CD4-positive, alpha-beta memory T cell (primary cell): ENCODE measurements around the gene GALNT7. TPM values are rescaled to one million over a fixed set of nuclear protein-coding genes. Genes with fewer than 3 reads are reported as not detected.

Experiments
- CTCF ChIA-PET: fragments of 350-600 bp; sonication (Branson Sonifier 250); formaldehyde crosslinking; loops from one replicate; lab custom pipeline; 2021; ENCODE audit warnings: inconsistent platforms; ENCODE audit not compliant: partially characterized antibody; lab: Charles Lee
- POLR2A ChIA-PET: fragments of 350-600 bp; sonication (Branson Sonifier 250); formaldehyde crosslinking; loops from one replicate; lab custom pipeline; 2021; ENCODE audit not compliant: partially characterized antibody; lab: Charles Lee
- DNase-seq, 5 donors: peaks; one replicate each; pipeline versions ENCODE4 v3.0.0 to v3.0.0-alpha.2; 2020 to 2022; ENCODE audit warnings: mixed read lengths in 1 of 5
- H3K27ac ChIP-seq: one replicate; pipeline ENCODE4 v1.7.0; 2013; ENCODE audit warnings: low read depth, low read length
- H3K27me3 ChIP-seq: 2 replicates; pipeline ENCODE4 v1.7.0; 2013; ENCODE audit warnings: mild to moderate bottlenecking, low read length, moderate library complexity; ENCODE audit not compliant: insufficient read depth
- H3K36me3 ChIP-seq: 2 replicates; pipeline ENCODE4 v1.7.0; 2013; ENCODE audit warnings: mild to moderate bottlenecking, low read length, moderate library complexity; ENCODE audit not compliant: insufficient read depth
- H3K4me1 ChIP-seq: 2 replicates; pipeline ENCODE4 v1.7.0; 2013; ENCODE audit warnings: mild to moderate bottlenecking, low read length, moderate library complexity; ENCODE audit not compliant: insufficient read depth
- H3K4me3 ChIP-seq, 2 donors: one replicate each; pipeline ENCODE4 v1.7.0; 2013; ENCODE audit warnings: low read length in 2 of 2, mild to moderate bottlenecking in 1 of 2
- H3K9me3 ChIP-seq, 2 donors: one replicate each; pipeline ENCODE4 v1.7.0; 2013; ENCODE audit warnings: low read length in 2 of 2, control low read depth in 1 of 2; ENCODE audit not compliant: control insufficient read depth in 1 of 2
- H3K27ac Mint-ChIP-seq, 7 donors: one replicate each; pipeline ENCODE4 v1.8.0; 2020 to 2021; ENCODE audit warnings: mixed read lengths in 7 of 7, mild to moderate bottlenecking in 6 of 7, inconsistent platforms in 3 of 7, moderate library complexity in 3 of 7
- H3K27me3 Mint-ChIP-seq, 2 donors: one replicate each; pipeline ENCODE4 v1.8.0; 2020 to 2021; ENCODE audit warnings: mixed read lengths in 2 of 2
- H3K36me3 Mint-ChIP-seq, 2 donors: one replicate each; pipeline ENCODE4 v1.8.0; 2020 to 2021; ENCODE audit warnings: mixed read lengths in 2 of 2, inconsistent platforms in 1 of 2, mild to moderate bottlenecking in 1 of 2
- H3K4me1 Mint-ChIP-seq, 4 donors: one replicate each; pipeline ENCODE4 v1.8.0; 2020 to 2021; ENCODE audit warnings: mixed read lengths in 4 of 4, mild to moderate bottlenecking in 1 of 4
- H3K4me3 Mint-ChIP-seq, 8 donors: one replicate each; pipeline ENCODE4 v1.8.0; 2020 to 2021; ENCODE audit warnings: mixed read lengths in 8 of 8, mild to moderate bottlenecking in 7 of 8, moderate library complexity in 6 of 8, inconsistent platforms in 3 of 8
- H3K9me3 Mint-ChIP-seq, 8 donors: one replicate each; pipeline ENCODE4 v1.8.0; 2020 to 2021; ENCODE audit warnings: mixed read lengths in 8 of 8, mild to moderate bottlenecking in 5 of 8, inconsistent platforms in 3 of 8, moderate library complexity in 1 of 8
- intact Hi-C: fragments of 100-400 bp; cut with micrococcal nuclease; formaldehyde crosslinking; loops from one replicate; pipeline ENCODE4 v1.15.1; 2023
- polyA plus RNA-seq, 2 donors: library from polyadenylated mRNA; unstranded; fragments of 300-500 nt; fragmentation: Illumina TruSeq; gene quantifications; one replicate each; pipeline ENCODE4 v1.2.3, GENCODE V29; 2021
- total RNA-seq, 2 experiments: library from RNA; stranded (reverse); gene quantifications; one replicate each; pipeline ENCODE4 v1.2.3, GENCODE V29; 2021

Gene GALNT7
- total and polyA plus RNA-seq, 4 experiments from 2014 or later, result 12.6 to 26.3 (median 22.3) TPM

GRCh38 chr4:173171098-173171497 lies 2.5 kb downstream of the GALNT7 start:
- ChIA-PET CTCF (interaction anchor here (0.7 to 2.7 kb wide), 5 partner anchors 93 to 160 kb away, joined by 3 to 11 read pairs (median 4); no protein-coding TSS in a partner anchor), POLR2A (interaction anchor here (1.2 to 3.7 kb wide), 2 partner anchors 163 to 200 kb away, joined by 4 to 27 read pairs; partner anchors contain the start of genes HMGB2 and SAP30)
- Mint-ChIP-seq H3K4me1 (peaks cover 42 to 67% (median 53%) of the 10 kb centered on the region in 4 donors), H3K27me3 (no peaks in the 10 kb centered on the region), H3K36me3 (peaks cover 0 to 12% of the 10 kb centered on the region in 2 donors), H3K9me3 (no peaks in the 10 kb centered on the region), H3K4me3 (peak overlapping the region; percentile 76 to 90 (median 86)), H3K27ac (peak overlapping the region in 2 of 7 donors; percentile 62 to 84)
- H3K4me1 ChIP-seq, result peaks cover 27% of the 10 kb centered on the region
- H3K9me3 ChIP-seq, result no peaks in the 10 kb centered on the region
- H3K27me3 ChIP-seq, result no peaks in the 10 kb centered on the region
- intact Hi-C loops, result no loop called here
- no peak overlapping the region for H3K4me3 ChIP-seq
- DNase-seq, result no peak
- H3K27ac ChIP-seq, result no peak overlapping the region
- no peaks in the 10 kb centered on the region for H3K36me3 ChIP-seq

- Histone ChIP-seq H3K36me3 (no peaks in the 10 kb centered on the region), H3K4me3 (no peak overlapping the region), H3K4me1 (peaks cover 26% of the 10 kb centered on the region), H3K9me3 (no peaks in the 10 kb centered on the region), H3K27ac (no peak overlapping the region), H3K27me3 (no peaks in the 10 kb centered on the region)
- no peaks in the 10 kb centered on the region for H3K9me3 Mint-ChIP-seq
- peaks cover 0 to 12% of the 10 kb centered on the region in 2 donors for H3K36me3 Mint-ChIP-seq
- H3K27me3 Mint-ChIP-seq, result no peaks in the 10 kb centered on the region
- no peak overlapping the region for H3K27ac Mint-ChIP-seq
- intact Hi-C loops, result no loop called here
- H3K4me3 Mint-ChIP-seq, result peak overlapping the region in 1 of 8 donors; percentile 44
- DNase-seq, result no peak
- ChIA-PET CTCF (interaction anchor here (2.7 kb wide), 1 partner anchor 159 kb away, joined by 11 read pairs; no protein-coding TSS in a partner anchor), POLR2A (no interaction called here)
- H3K4me1 Mint-ChIP-seq, result peaks cover 42 to 70% (median 54%) of the 10 kb centered on the region in 4 donors
These were observed 3.4 kb downstream of the GALNT7 start for GRCh38 chr4:173171987-173172386.

GRCh38 chr4:173174184-173174583 lies 5.6 kb downstream of the GALNT7 start:
- Histone ChIP-seq H3K27me3 (no peaks in the 10 kb centered on the region), H3K4me1 (peaks cover 20% of the 10 kb centered on the region), H3K9me3 (no peaks in the 10 kb centered on the region), H3K4me3 (no peak overlapping the region), H3K36me3 (no peaks in the 10 kb centered on the region), H3K27ac (no peak overlapping the region)
- H3K27me3 Mint-ChIP-seq, result no peaks in the 10 kb centered on the region
- H3K9me3 Mint-ChIP-seq, result no peaks in the 10 kb centered on the region
- DNase-seq, result no peak
- H3K4me3 Mint-ChIP-seq, result no peak overlapping the region
- H3K36me3 Mint-ChIP-seq, result peaks cover 0 to 4% of the 10 kb centered on the region in 2 donors
- POLR2A ChIA-PET, result no interaction called here
- no peak overlapping the region for H3K27ac Mint-ChIP-seq
- CTCF ChIA-PET, result interaction anchor here (0.8 to 1.8 kb wide), 3 partner anchors 9 to 161 kb away, joined by 3 to 7 read pairs (median 4); no protein-coding TSS in a partner anchor
- intact Hi-C loops, result no loop called here
- peaks cover 40 to 61% (median 50%) of the 10 kb centered on the region in 4 donors for H3K4me1 Mint-ChIP-seq

- Mint-ChIP-seq H3K4me1 (peaks cover 41 to 61% (median 50%) of the 10 kb centered on the region in 4 donors), H3K9me3 (no peaks in the 10 kb centered on the region), H3K27ac (no peak overlapping the region), H3K4me3 (no peak overlapping the region), H3K27me3 (no peaks in the 10 kb centered on the region), H3K36me3 (peaks cover 0 to 4% of the 10 kb centered on the region in 2 donors)
- Histone ChIP-seq H3K36me3 (no peaks in the 10 kb centered on the region), H3K27ac (no peak overlapping the region), H3K4me3 (no peak overlapping the region), H3K27me3 (no peaks in the 10 kb centered on the region), H3K9me3 (no peaks in the 10 kb centered on the region), H3K4me1 (peaks cover 20% of the 10 kb centered on the region)
- intact Hi-C loops, result no loop called here
- POLR2A ChIA-PET, result interaction anchor here (0.6 kb wide), 1 partner anchor 11 kb away, joined by 3 read pairs; no protein-coding TSS in a partner anchor
- CTCF ChIA-PET, result interaction anchor here (1.8 kb wide), 1 partner anchor 126 kb away, joined by 3 read pairs; no protein-coding TSS in a partner anchor
- no peak for DNase-seq
These were observed 6.0 kb downstream of the GALNT7 start for GRCh38 chr4:173174594-173175012.

- Mint-ChIP-seq H3K4me1 (peaks cover 33 to 50% (median 41%) of the 10 kb centered on the region in 4 donors), H3K9me3 (no peaks in the 10 kb centered on the region), H3K27me3 (no peaks in the 10 kb centered on the region), H3K36me3 (no peaks in the 10 kb centered on the region), H3K27ac (no peak overlapping the region), H3K4me3 (no peak overlapping the region)
- DNase-seq, result no peak
- intact Hi-C loops, result no loop called here
- Histone ChIP-seq H3K27ac (no peak overlapping the region), H3K36me3 (no peaks in the 10 kb centered on the region), H3K4me1 (peaks cover 10% of the 10 kb centered on the region), H3K27me3 (no peaks in the 10 kb centered on the region), H3K9me3 (no peaks in the 10 kb centered on the region), H3K4me3 (no peak overlapping the region)
- ChIA-PET POLR2A (no interaction called here), CTCF (interaction anchor here (1.2 kb wide), 2 partner anchors 82 to 193 kb away, joined by 3 to 5 read pairs; no protein-coding TSS in a partner anchor)
These were observed 7.4 kb downstream of the GALNT7 start for GRCh38 chr4:173176010-173176409.

- Mint-ChIP-seq H3K4me3 (no peak overlapping the region), H3K27ac (peak overlapping the region in 2 of 7 donors; percentile 1 to 50), H3K27me3 (no peaks in the 10 kb centered on the region), H3K4me1 (peaks cover 29 to 47% (median 34%) of the 10 kb centered on the region in 4 donors), H3K36me3 (no peaks in the 10 kb centered on the region), H3K9me3 (no peaks in the 10 kb centered on the region)
- Histone ChIP-seq H3K36me3 (no peaks in the 10 kb centered on the region), H3K4me1 (peaks cover 5% of the 10 kb centered on the region), H3K27ac (no peak overlapping the region), H3K4me3 (no peak overlapping the region), H3K9me3 (no peaks in the 10 kb centered on the region), H3K27me3 (no peaks in the 10 kb centered on the region)
- POLR2A ChIA-PET, result no interaction called here
- CTCF ChIA-PET, result interaction anchor here (1.2 to 1.3 kb wide), 4 partner anchors 27 to 244 kb away, joined by 3 to 5 read pairs (median 3); no protein-coding TSS in a partner anchor
- intact Hi-C loops, result no loop called here
- DNase-seq, result no peak
These were observed 8.6 kb downstream of the GALNT7 start for GRCh38 chr4:173177232-173177631.

- peaks cover 22 to 41% (median 28%) of the 10 kb centered on the region in 4 donors for H3K4me1 Mint-ChIP-seq
- Histone ChIP-seq H3K4me1 (peaks cover 5% of the 10 kb centered on the region), H3K9me3 (no peaks in the 10 kb centered on the region), H3K27ac (no peak overlapping the region), H3K36me3 (no peaks in the 10 kb centered on the region), H3K27me3 (no peaks in the 10 kb centered on the region), H3K4me3 (no peak overlapping the region)
- no peak overlapping the region for H3K4me3 Mint-ChIP-seq
- peaks cover 0 to 4% of the 10 kb centered on the region in 2 donors for H3K36me3 Mint-ChIP-seq
- ChIA-PET POLR2A (no interaction called here), CTCF (no interaction called here)
- H3K9me3 Mint-ChIP-seq, result no peaks in the 10 kb centered on the region
- intact Hi-C loops, result no loop called here
- no peak overlapping the region for H3K27ac Mint-ChIP-seq
- DNase-seq, result no peak
- no peaks in the 10 kb centered on the region for H3K27me3 Mint-ChIP-seq
These were observed 9.5 kb downstream of the GALNT7 start for GRCh38 chr4:173178144-173178543.
